Neural progenitor cell (in vitro differentiated cells): ENCODE results near the gene GRK3. TPM values are rescaled to one million over a fixed set of nuclear protein-coding genes. Genes with fewer than 3 reads are reported as not detected.

Experiments used
- DNase-seq: peaks from one replicate; pipeline ENCODE4 v3.0.0-alpha.2; 2016; ENCODE audit warnings: low spot score
- H2AFZ ChIP-seq: fragments of 200-600 bp; sonication (generic); replicated peaks from 2 replicates; pipeline ENCODE4 v1.6.1; 2016; ENCODE audit warnings: antibody characterized with exemption
- H3F3A ChIP-seq: fragments of 200-600 bp; sonication (generic); 2 replicates; pipeline ENCODE4 v1.6.1; 2016; ENCODE audit warnings: antibody characterized with exemption, low read depth
- H3K27ac ChIP-seq: fragments of 200-600 bp; sonication (generic); 2 replicates; pipeline ENCODE4 v1.5.1; 2016; ENCODE audit warnings: mild to moderate bottlenecking
- H3K27me3 ChIP-seq: fragments of 200-600 bp; sonication (generic); 2 replicates; pipeline ENCODE4 v1.6.1; 2016; ENCODE audit warnings: mild to moderate bottlenecking, moderate library complexity
- H3K36me3 ChIP-seq: fragments of 200-600 bp; sonication (generic); 2 replicates; pipeline ENCODE4 v1.5.1; 2016
- H3K4me1 ChIP-seq: fragments of 200-600 bp; sonication (generic); 2 replicates; pipeline ENCODE4 v1.6.1; 2016; ENCODE audit warnings: mixed run types
- H3K4me2 ChIP-seq: fragments of 200-600 bp; sonication (generic); 2 replicates; pipeline ENCODE4 v1.6.1; 2016
- H3K4me3 ChIP-seq: fragments of 200-600 bp; sonication (generic); 2 replicates; pipeline ENCODE4 v1.5.1; 2016
- H3K79me2 ChIP-seq: fragments of 200-600 bp; sonication (generic); 2 replicates; pipeline ENCODE4 v1.6.1; 2016; ENCODE audit warnings: low read depth
- H3K9ac ChIP-seq: fragments of 200-600 bp; sonication (generic); 2 replicates; pipeline ENCODE4 v1.6.1; 2016
- H3K9me3 ChIP-seq: fragments of 200-600 bp; sonication (generic); 2 replicates; pipeline ENCODE4 v1.5.1; 2016; ENCODE audit warnings: low read depth
- H4K20me1 ChIP-seq: fragments of 200-600 bp; sonication (generic); 2 replicates; pipeline ENCODE4 v1.6.1; 2016; ENCODE audit warnings: low read depth
- H3K27ac Mint-ChIP-seq: 3 replicates; pipeline ENCODE4 v1.8.0; 2021; ENCODE audit warnings: mixed read lengths
- H3K27me3 Mint-ChIP-seq: 2 replicates; pipeline ENCODE4 v1.8.0; 2022; ENCODE audit warnings: low read depth, mild to moderate bottlenecking, inconsistent platforms, moderate library complexity, mixed read lengths; ENCODE audit not compliant: insufficient read depth
- H3K36me3 Mint-ChIP-seq: 3 replicates; pipeline ENCODE4 v1.8.0; 2021; ENCODE audit warnings: mixed read lengths
- H3K4me1 Mint-ChIP-seq: 3 replicates; pipeline ENCODE4 v1.8.0; 2021; ENCODE audit warnings: mixed read lengths
- H3K4me3 Mint-ChIP-seq: 3 replicates; pipeline ENCODE4 v1.8.0; 2021; ENCODE audit warnings: mild to moderate bottlenecking, moderate library complexity, mixed read lengths
- H3K9me3 Mint-ChIP-seq: 3 replicates; pipeline ENCODE4 v1.8.0; 2020; ENCODE audit warnings: mixed read lengths
- EZH2 ChIP-seq: fragments of 200-600 bp; sonication (generic); IDR thresholded peaks from 2 replicates; pipeline ENCODE4 v1.6.1; 2017; ENCODE audit warnings: antibody characterized with exemption, mild to moderate bottlenecking, moderate library complexity
- EZH2phosphoT487 ChIP-seq: fragments of 200-600 bp; sonication (generic); IDR thresholded peaks from 2 replicates; pipeline ENCODE4 v1.6.1; 2017; ENCODE audit warnings: antibody characterized with exemption
- total RNA-seq: library from RNA; depleted of rRNA; stranded (reverse); fragments of >200 nt; gene quantifications from 2 replicates; pipeline ENCODE4 v1.2.3, GENCODE V29; 2015; ENCODE audit warnings: low replicate concordance
- TF ChIP-seq, protein P1 (sequence below): fragments of 200-600 bp; sonication (generic); IDR thresholded peaks from 2 replicates; pipeline ENCODE4 v1.5.1; 2017; ENCODE audit warnings: antibody characterized with exemption, mild to moderate bottlenecking

The GRK3 gene
- total RNA-seq, 1 donor from 2014 or later, result 20.8 TPM

DNA sequence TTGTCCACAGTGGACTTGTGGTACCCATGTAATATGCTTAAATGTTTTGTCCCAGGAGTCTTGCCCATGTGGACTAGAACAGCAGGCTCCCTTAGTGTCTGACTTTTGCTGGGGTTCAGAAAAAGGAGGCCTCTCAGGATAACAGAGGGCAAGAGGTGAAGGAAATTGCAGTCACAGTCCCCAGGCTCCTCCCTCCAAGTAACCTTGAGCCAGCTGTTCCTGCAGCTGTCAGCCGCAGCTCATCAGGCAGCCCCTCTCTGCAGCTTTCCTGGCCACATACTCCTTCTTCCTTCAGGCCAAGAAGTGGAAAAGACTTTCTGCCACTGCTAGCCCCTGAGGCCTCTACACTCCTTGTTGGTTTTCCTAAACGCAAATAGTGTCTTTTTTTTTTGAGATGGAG lies 171.2 kb downstream of the GRK3 start:
- Histone ChIP-seq H3K4me2 (no peak overlapping the region), H3K36me3 (no peaks in the 10 kb centered on the region), H3K79me2 (no peaks in the 10 kb centered on the region), H3F3A (no peaks in the 10 kb centered on the region), H3K9me3 (no peaks in the 10 kb centered on the region), H3K9ac (no peak overlapping the region), H4K20me1 (no peaks in the 10 kb centered on the region), H3K27ac (no peak overlapping the region), H3K4me1 (no peaks in the 10 kb centered on the region), H3K4me3 (no peak overlapping the region), H3K27me3 (no peaks in the 10 kb centered on the region), H2AFZ (no peak overlapping the region)
- H3K36me3 Mint-ChIP-seq, result no peaks in the 10 kb centered on the region
- H3K27me3 Mint-ChIP-seq, result peaks cover 6% of the 10 kb centered on the region
- no peaks in the 10 kb centered on the region for H3K4me1 Mint-ChIP-seq
- no peaks in the 10 kb centered on the region for H3K9me3 Mint-ChIP-seq
- DNase-seq, result no peak
- no peak overlapping the region for H3K4me3 Mint-ChIP-seq
- no peak overlapping the region for H3K27ac Mint-ChIP-seq
- TF ChIP-seq EZH2phosphoT487, result no peak
- TF ChIP-seq, protein P1, sequence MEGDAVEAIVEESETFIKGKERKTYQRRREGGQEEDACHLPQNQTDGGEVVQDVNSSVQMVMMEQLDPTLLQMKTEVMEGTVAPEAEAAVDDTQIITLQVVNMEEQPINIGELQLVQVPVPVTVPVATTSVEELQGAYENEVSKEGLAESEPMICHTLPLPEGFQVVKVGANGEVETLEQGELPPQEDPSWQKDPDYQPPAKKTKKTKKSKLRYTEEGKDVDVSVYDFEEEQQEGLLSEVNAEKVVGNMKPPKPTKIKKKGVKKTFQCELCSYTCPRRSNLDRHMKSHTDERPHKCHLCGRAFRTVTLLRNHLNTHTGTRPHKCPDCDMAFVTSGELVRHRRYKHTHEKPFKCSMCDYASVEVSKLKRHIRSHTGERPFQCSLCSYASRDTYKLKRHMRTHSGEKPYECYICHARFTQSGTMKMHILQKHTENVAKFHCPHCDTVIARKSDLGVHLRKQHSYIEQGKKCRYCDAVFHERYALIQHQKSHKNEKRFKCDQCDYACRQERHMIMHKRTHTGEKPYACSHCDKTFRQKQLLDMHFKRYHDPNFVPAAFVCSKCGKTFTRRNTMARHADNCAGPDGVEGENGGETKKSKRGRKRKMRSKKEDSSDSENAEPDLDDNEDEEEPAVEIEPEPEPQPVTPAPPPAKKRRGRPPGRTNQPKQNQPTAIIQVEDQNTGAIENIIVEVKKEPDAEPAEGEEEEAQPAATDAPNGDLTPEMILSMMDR, result no peak
- no peak for TF ChIP-seq EZH2

DNA sequence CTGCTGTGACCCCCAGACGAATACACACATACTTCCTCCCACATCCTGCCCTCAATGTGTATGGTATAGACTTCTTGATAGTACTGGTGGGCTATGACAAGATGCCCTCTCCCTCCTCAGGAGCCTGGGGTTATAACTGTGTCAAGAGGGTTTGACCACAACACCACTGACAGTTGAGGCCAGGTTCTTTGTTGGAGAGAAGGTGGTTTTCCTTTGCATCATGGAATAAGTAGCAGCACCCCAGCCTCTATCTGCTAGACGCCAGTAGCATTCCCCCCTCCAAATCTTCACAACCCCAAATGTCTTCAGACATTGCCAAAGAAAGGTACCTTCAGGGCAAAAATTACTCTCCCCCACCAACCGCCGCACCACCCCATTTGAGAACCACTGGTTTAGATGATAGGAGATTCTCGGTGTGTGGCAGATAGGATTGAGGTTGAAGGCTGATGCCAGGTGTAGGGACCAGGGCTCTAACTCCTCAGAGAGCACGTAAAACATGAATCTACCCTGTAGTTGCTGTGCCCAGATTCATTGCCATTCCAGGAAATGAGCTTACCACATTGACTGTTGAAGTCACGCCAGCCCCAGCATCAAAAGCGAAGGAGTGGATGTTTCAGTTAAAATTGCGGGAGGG lies 172.0 kb downstream of the GRK3 start:
- TF ChIP-seq EZH2 (no peak), EZH2phosphoT487 (no peak)
- TF ChIP-seq, protein P1, result no peak
- H3K4me2 ChIP-seq, result no peak overlapping the region
- H3K36me3 ChIP-seq, result no peaks in the 10 kb centered on the region
- Mint-ChIP-seq H3K36me3 (no peaks in the 10 kb centered on the region), H3K4me1 (no peaks in the 10 kb centered on the region), H3K27ac (no peak overlapping the region), H3K4me3 (no peak overlapping the region), H3K27me3 (peaks cover 6% of the 10 kb centered on the region), H3K9me3 (no peaks in the 10 kb centered on the region)
- H3K79me2 ChIP-seq, result no peaks in the 10 kb centered on the region
- no peaks in the 10 kb centered on the region for H3K4me1 ChIP-seq
- no peaks in the 10 kb centered on the region for H3F3A ChIP-seq
- no peak overlapping the region for H3K9ac ChIP-seq
- H3K4me3 ChIP-seq, result no peak overlapping the region
- DNase-seq, result no peak
- no peaks in the 10 kb centered on the region for H4K20me1 ChIP-seq
- H3K27me3 ChIP-seq, result no peaks in the 10 kb centered on the region
- H2AFZ ChIP-seq, result no peak overlapping the region
- H3K9me3 ChIP-seq, result no peaks in the 10 kb centered on the region
- H3K27ac ChIP-seq, result no peak overlapping the region

DNA sequence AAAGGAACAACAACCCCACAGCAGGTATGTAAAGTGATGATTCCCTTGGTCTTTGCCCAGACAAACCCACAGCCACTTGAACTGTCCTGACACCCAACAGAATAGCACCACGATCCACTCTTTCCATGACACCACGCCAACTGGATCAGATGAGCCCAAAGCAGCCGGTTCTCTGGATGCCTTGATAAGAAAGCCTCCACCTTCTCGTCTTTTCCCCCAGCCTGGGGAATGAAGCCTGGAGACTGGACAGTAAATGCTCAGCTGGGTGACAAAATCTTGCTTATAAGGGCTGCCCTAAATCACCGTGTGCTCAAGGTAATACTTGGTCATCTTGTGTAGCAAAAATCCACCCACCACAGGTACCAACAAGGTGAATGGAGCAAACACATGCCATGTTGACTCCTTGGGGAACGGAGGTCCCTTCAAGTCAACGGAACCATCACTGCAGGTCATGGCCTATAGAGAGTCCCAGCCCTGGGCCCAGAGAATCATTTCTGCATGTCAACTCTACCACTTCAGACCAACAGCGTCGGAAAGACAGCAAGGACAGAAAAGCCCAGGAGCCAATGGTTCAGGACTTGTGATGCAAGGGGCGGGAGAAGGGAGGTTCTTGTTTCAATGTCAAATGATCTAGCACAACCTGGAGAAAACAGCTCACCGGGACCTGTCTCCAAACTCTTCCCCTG lies 175.3 kb downstream of the GRK3 start:
- H3K27me3 Mint-ChIP-seq, result peaks cover 4% of the 10 kb centered on the region
- no peak for DNase-seq

More for the DNA sequence above, 175.3 kb downstream of the GRK3 start:
- no peaks in the 10 kb centered on the region for H3F3A ChIP-seq
- H2AFZ ChIP-seq, result no peak overlapping the region
- no peaks in the 10 kb centered on the region for H3K36me3 Mint-ChIP-seq
- no peak overlapping the region for H3K27ac ChIP-seq
- H3K9me3 Mint-ChIP-seq, result no peaks in the 10 kb centered on the region
- H3K27me3 ChIP-seq, result no peaks in the 10 kb centered on the region
- no peaks in the 10 kb centered on the region for H4K20me1 ChIP-seq
- H3K4me2 ChIP-seq, result no peak overlapping the region
- H3K9ac ChIP-seq, result no peak overlapping the region
- no peak overlapping the region for H3K4me3 Mint-ChIP-seq
- no peaks in the 10 kb centered on the region for H3K9me3 ChIP-seq
- TF ChIP-seq EZH2phosphoT487, result no peak
- no peak for TF ChIP-seq EZH2
- TF ChIP-seq, protein P1, result no peak
- no peaks in the 10 kb centered on the region for H3K79me2 ChIP-seq
- H3K36me3 ChIP-seq, result no peaks in the 10 kb centered on the region
- no peak overlapping the region for H3K4me3 ChIP-seq
- H3K27ac Mint-ChIP-seq, result no peak overlapping the region
- no peaks in the 10 kb centered on the region for H3K4me1 ChIP-seq
- no peaks in the 10 kb centered on the region for H3K4me1 Mint-ChIP-seq
